Osteocyte (in vitro differentiated cells): ENCODE measurements around the gene DEFB128. TPM values are rescaled to one million over a fixed set of nuclear protein-coding genes. Genes with fewer than 3 reads are reported as not detected.

ENCODE experiments used
- DNase-seq: peaks from one replicate; pipeline ENCODE4 v3.0.0; 2021; ENCODE audit warnings: mixed read lengths; ENCODE audit not compliant: unreplicated experiment; ENCODE audit errors: extremely low spot score
- H3K27ac Mint-ChIP-seq: one replicate; pipeline ENCODE4 v1.8.0; 2021; ENCODE audit warnings: mild to moderate bottlenecking, mixed read lengths; ENCODE audit not compliant: unreplicated experiment
- H3K27me3 Mint-ChIP-seq: one replicate; pipeline ENCODE4 v1.8.0; 2021; ENCODE audit warnings: mixed read lengths; ENCODE audit not compliant: unreplicated experiment
- H3K36me3 Mint-ChIP-seq: one replicate; pipeline ENCODE4 v1.8.0; 2021; ENCODE audit warnings: mixed read lengths; ENCODE audit not compliant: unreplicated experiment
- H3K4me1 Mint-ChIP-seq: one replicate; pipeline ENCODE4 v1.8.0; 2021; ENCODE audit warnings: mixed read lengths; ENCODE audit not compliant: unreplicated experiment
- H3K4me3 Mint-ChIP-seq: one replicate; pipeline ENCODE4 v1.8.0; 2021; ENCODE audit warnings: mild to moderate bottlenecking, moderate library complexity, mixed read lengths; ENCODE audit not compliant: unreplicated experiment
- H3K9me3 Mint-ChIP-seq: one replicate; pipeline ENCODE4 v1.8.0; 2021; ENCODE audit warnings: mixed read lengths; ENCODE audit not compliant: unreplicated experiment
- CTCF ChIP-seq: fragments of 200-600 bp; sonication (generic); IDR thresholded peaks from 2 replicates; pipeline ENCODE4 v1.5.0; 2021; ENCODE audit warnings: antibody characterized with exemption, mild to moderate bottlenecking, moderate library complexity
- total RNA-seq: library from RNA; stranded (reverse); gene quantifications from 2 replicates; pipeline ENCODE4 v1.2.1, GENCODE V29; 2021

The DEFB128 gene
- total RNA-seq, 1 donor from 2014 or later: not detected

- Mint-ChIP-seq H3K4me3 (no peak overlapping the region), H3K27ac (no peak overlapping the region), H3K9me3 (no peaks in the 10 kb centered on the region), H3K27me3 (peaks cover 14% of the 10 kb centered on the region), H3K36me3 (no peaks in the 10 kb centered on the region), H3K4me1 (no peaks in the 10 kb centered on the region)
- no peak for TF ChIP-seq CTCF
- DNase-seq: no peak
Measured at GRCh38 chr20:164618-165017, 24.9 kb downstream of the DEFB128 start.

GRCh38 chr20:157154-157553, 32.4 kb downstream of the DEFB128 start, which contains the start of gene DEFB127:
Gene DEFB127, plus strand, starts transcription at chr20:157454. Its CDS starts 91 bp downstream, at chr20:157545.
- Mint-ChIP-seq H3K4me1 (no peaks in the 10 kb centered on the region), H3K9me3 (no peaks in the 10 kb centered on the region), H3K4me3 (no peak within 1 kb of the TSS), H3K36me3 (no peaks in the 10 kb centered on the region), H3K27me3 (peaks cover 22% of the 10 kb centered on the region), H3K27ac (no peak within 1 kb of the TSS)
- no peak for DNase-seq
- no peak for TF ChIP-seq CTCF

- H3K4me1 Mint-ChIP-seq: no peaks in the 10 kb centered on the region
- peaks cover 30% of the 10 kb centered on the region for H3K27me3 Mint-ChIP-seq
- H3K9me3 Mint-ChIP-seq: no peaks in the 10 kb centered on the region
- no peak overlapping the region for H3K27ac Mint-ChIP-seq
- H3K4me3 Mint-ChIP-seq: no peak overlapping the region
- TF ChIP-seq CTCF: no peak
- H3K36me3 Mint-ChIP-seq: no peaks in the 10 kb centered on the region
- no peak for DNase-seq
Measured at GRCh38 chr20:152131-152530, 37.4 kb downstream of the DEFB128 start.

GRCh38 chr20:145877-146276, 43.6 kb downstream of the DEFB128 start:
- no peak for TF ChIP-seq CTCF
- H3K36me3 Mint-ChIP-seq: no peaks in the 10 kb centered on the region
- no peak overlapping the region for H3K27ac Mint-ChIP-seq
- H3K4me3 Mint-ChIP-seq: no peak overlapping the region
- no peaks in the 10 kb centered on the region for H3K4me1 Mint-ChIP-seq
- H3K9me3 Mint-ChIP-seq: no peaks in the 10 kb centered on the region
- peaks cover 36% of the 10 kb centered on the region for H3K27me3 Mint-ChIP-seq
- DNase-seq: no peak

- H3K4me3 Mint-ChIP-seq: no peak within 1 kb of the TSS
- peaks cover 40% of the 10 kb centered on the region for H3K27me3 Mint-ChIP-seq
- TF ChIP-seq CTCF: no peak
- H3K27ac Mint-ChIP-seq: no peak within 1 kb of the TSS
- H3K9me3 Mint-ChIP-seq: peaks cover 4% of the 10 kb centered on the region
- H3K4me1 Mint-ChIP-seq: no peaks in the 10 kb centered on the region
- H3K36me3 Mint-ChIP-seq: no peaks in the 10 kb centered on the region
- DNase-seq: no peak
Measured at GRCh38 chr20:142290-142689, 47.2 kb downstream of the DEFB128 start, which contains the start of gene DEFB126. Gene DEFB126, plus strand, starts transcription at chr20:142590. Its CDS starts 39 bp downstream, at chr20:142629.

Other genes with a start within 250 kb of the DEFB128 start
- gene DEFB125, start 102.0 kb downstream of the DEFB128 start, total RNA-seq: not detected in 2 replicates
- gene DEFB126, start 47.1 kb downstream of the DEFB128 start, total RNA-seq: not detected in 2 replicates
- not detected in 2 replicates for gene DEFB127, start 32.3 kb downstream of the DEFB128 start, total RNA-seq
- not detected in 2 replicates for gene DEFB129, start 37.5 kb upstream of the DEFB128 start, total RNA-seq
- gene DEFB132, start 68.0 kb upstream of the DEFB128 start, total RNA-seq: not detected in 2 replicates
- gene C20orf96, start 101.0 kb upstream of the DEFB128 start, total RNA-seq: 17.6 and 19.9 TPM in 2 replicates
- gene ZCCHC3, start 107.9 kb upstream of the DEFB128 start, total RNA-seq: 22.4 and 22.7 TPM in 2 replicates
- gene SOX12, start 135.8 kb upstream of the DEFB128 start, total RNA-seq: 30.8 and 31.7 TPM in 2 replicates
- 47.3 and 57.7 TPM in 2 replicates for gene NRSN2, start 157.4 kb upstream of the DEFB128 start, total RNA-seq
- gene TRIB3, start 191.0 kb upstream of the DEFB128 start, total RNA-seq: 49.1 and 62.6 TPM in 2 replicates
- gene RBCK1, start 218.6 kb upstream of the DEFB128 start, total RNA-seq: 103 and 119 TPM in 2 replicates